Pons (tissue), 1 donor: ENCODE results near the gene CCNQ.

Experiments
- DNase-seq: peaks from one replicate; pipeline ENCODE4 v3.0.0-alpha.2; 2016; ENCODE audit warnings: low spot score

Gene CCNQ

GRCh38 chrX:153598541-153599191 lies at the start of gene CCNQ:
CCNQ (minus strand) TSS chrX:153599139; CDS start chrX:153599073, 66 bp downstream.
- DNase-seq = no peak

DNA sequence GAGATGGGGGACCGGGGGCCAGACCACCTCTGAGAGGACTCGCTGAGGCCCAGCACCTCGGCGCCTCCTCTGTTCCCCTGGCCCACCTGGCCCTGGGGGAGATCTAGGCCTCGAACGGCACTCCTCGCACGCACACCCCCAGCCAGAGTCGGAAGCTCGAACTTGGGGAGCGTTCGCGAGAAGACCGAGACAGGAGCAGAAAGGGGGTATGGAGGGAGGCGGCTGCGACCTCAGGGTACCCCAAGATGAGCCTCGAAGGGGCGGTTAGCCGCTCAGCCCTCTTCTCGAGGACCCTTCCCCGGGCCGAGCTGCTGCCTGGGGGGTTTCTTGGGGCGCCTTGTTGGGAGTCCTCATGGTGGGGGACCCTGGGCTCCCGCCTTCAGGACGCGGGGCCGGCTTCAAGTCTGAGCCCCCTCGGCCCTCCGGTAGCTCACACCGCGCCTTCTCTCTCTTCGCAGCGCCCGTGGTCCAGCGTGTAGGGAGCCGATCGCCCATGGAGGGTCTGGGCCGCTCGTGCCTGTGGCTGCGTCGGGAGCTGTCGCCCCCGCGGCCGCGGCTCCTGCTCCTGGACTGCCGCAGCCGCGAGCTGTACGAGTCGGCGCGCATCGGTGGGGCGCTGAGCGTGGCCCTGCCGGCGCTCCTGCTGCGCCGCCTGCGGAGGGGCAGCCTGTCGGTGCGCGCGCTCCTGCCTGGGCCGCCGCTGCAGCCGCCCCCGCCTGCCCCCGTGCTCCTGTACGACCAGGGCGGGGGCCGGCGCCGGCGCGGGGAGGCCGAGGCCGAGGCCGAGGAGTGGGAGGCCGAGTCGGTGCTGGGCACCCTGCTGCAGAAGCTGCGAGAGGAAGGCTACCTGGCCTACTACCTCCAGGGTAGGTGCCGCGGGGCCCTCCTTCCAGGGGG lies 48.8 kb upstream of the CCNQ start:
- DNase-seq = no peak

DNA sequence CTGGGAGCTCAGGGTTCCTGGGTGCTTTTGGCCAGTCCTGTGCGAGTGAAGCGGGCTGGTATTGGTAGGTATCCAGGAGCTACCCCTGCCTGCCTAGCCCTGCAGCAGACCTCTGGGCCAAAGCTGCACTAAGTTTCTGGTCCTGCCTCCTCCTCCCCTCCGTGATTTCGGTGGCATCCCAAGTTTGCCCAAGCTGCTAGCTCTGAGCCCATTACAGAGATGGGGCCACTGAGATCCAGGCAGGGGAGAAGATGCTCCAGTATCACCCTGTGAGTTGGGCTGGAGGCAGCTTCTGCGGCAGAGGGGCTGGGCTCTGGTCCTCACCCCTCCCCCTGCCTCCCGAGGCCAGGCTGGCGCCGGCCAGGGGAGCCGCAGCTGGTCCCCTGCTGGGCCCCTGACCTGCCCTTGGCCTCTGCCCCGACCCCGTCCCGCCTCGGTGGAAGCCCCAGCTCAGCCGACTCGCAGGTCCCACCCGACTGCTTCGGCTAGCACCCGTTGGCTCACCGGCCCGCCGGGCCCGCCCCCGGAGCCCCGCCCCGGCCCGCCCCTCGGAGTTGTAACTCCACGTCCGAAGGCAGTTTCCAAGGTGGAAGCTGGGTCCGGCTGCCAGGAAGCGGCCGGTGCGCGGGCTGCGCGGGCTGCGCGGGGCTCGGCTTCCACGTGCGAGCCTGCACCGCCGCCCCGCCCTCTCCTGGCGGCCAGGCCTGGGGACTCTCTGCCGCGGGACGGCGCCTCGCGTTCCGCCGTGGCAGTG lies 47.9 kb upstream of the CCNQ start, which contains the start of gene DUSP9:
DUSP9 (plus strand) TSS at position 584 of the 754 bp plus-strand sequence. CDS start 751 bp downstream, outside the sequence.
- no peak for DNase-seq

- no peak for DNase-seq
These were observed 47.1 kb upstream of the CCNQ start for GRCh38 chrX:153645921-153646488.

- DNase-seq = no peak
These were observed 46.2 kb upstream of the CCNQ start for GRCh38 chrX:153645151-153645550.

- no peak for DNase-seq
These were observed 45.6 kb upstream of the CCNQ start for GRCh38 chrX:153644356-153645125.

GRCh38 chrX:153643431-153644351 lies 44.8 kb upstream of the CCNQ start:
- no peak for DNase-seq

DNA sequence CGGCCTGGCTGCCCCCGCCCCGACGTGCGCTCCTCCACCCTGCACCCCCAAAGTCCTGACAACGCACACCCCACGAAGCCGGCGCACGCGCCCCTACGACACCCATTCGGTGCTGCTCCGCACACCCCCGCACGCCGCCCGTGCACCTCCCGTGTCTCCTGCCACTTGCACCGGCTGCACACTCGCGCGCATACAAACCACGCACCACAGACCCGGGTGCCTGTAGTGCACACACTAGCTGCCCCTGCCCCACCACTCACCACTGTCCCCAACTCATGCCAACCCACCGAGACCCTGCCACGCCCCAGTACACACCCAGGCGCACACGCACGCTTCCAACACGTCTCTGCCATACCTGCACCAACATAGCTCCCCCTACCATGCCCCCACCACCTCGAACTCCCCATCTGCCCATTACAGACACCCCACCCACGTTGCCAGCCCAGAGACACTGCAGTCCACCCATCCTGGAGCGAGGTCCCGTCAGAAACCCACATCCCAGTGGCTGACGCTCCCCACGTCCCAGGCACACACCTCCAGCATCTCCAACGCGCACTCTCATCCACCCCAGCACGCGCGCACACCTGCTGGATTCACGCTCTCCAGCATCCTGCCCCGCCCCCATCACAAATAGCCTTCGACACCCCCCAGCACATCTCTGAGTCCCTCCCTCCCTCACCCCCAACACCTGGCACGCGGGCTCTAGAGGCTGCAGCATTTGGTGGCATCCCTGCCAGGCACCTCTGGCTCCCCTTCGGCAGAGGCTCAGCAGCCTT lies 43.9 kb upstream of the CCNQ start:
- no peak for DNase-seq

DNA sequence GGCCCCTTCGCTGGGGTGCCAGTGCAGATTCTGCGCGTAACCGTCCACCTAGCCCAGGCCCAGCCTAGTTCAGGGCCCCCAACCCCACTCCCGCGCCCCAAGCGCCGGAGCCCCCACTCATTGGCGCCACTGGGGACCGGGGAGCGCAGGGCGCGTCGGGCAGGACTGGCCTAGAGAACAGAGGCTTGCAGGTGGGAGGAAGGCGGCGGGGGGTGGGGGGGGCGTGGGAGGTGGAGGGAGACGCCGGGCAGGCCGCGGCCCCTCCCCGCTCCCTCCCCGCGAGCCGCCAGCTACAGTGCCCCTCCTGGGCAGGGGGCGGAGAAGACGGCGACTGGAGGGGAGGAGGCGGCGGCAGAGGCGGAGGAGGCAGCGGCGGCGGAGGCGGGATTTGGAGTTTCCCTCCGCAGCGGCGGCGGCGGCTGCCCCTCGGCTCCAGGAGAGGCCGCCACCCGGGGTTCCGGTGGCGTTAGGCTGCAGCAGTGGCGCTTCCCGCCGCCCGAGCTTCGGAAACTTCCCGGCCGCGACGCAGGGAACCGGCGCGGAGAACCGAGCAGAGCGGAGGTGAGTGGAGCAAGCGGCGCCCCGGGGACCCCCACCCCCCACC lies 43.2 kb upstream of the CCNQ start:
- no peak for DNase-seq

DNA sequence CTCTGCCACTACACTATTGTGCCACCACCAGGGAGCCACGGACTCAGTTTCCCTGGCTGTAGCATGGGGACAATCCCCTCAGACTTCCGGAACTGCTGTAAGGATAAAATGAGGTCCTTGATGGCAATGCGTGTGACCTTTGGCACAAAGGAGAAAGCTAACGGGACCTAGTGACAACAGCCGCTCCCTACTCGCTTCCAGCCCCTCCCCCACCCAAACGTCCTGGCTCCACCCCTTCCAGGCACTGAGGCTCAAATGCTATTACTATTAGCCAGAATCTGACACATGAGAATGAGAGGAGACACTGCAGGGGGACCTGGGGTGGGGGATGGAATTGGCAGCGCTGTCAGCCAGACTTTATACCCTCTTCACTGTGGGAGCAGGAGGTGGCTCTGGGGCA lies 42.7 kb upstream of the CCNQ start:
- no peak for DNase-seq

DNA sequence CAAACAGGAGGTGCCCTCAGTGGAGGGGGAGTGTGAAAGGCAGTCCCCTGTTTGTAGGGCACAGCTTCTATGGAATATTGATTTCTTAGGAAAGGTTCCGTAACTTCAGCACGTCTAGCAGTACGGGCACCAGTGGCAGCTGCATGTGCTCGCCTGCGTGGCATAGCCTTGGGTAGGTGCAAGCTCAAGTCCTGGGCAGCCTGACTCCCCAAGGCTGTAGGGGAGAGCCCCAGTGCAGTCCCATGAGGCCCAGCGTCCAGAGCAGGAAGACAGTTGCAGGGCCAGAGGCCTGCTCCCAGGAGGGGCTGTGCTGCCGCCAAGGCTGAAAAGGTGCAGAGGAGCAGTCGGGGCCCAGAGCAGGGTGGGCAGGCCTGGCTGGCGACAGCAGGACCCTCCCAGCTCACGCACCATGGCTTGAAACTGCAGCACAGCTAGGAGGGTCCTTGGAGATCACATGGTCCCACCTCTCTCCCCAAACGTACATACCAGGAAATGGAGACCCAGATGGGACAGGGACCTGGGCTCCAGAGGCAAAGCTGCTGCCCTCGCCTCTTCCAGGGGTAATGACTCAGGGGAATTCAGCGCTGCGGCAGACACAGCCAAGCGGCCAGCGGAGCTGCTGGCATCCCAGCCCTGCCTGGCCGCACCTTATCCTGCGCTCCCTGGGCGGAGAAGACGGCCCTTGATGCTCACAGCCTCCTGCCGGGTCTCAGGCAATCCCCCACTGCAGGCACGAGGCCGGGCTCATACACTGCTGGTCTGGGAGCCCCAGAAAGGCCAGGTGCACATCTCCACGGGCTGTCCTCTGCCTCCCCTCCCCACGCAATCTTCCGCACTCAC lies 42.0 kb upstream of the CCNQ start:
- no peak for DNase-seq

GRCh38 chrX:153640045-153640686 lies 41.2 kb upstream of the CCNQ start:
- no peak for DNase-seq

GRCh38 chrX:153639177-153640044 lies 40.5 kb upstream of the CCNQ start:
- DNase-seq = no peak

DNA sequence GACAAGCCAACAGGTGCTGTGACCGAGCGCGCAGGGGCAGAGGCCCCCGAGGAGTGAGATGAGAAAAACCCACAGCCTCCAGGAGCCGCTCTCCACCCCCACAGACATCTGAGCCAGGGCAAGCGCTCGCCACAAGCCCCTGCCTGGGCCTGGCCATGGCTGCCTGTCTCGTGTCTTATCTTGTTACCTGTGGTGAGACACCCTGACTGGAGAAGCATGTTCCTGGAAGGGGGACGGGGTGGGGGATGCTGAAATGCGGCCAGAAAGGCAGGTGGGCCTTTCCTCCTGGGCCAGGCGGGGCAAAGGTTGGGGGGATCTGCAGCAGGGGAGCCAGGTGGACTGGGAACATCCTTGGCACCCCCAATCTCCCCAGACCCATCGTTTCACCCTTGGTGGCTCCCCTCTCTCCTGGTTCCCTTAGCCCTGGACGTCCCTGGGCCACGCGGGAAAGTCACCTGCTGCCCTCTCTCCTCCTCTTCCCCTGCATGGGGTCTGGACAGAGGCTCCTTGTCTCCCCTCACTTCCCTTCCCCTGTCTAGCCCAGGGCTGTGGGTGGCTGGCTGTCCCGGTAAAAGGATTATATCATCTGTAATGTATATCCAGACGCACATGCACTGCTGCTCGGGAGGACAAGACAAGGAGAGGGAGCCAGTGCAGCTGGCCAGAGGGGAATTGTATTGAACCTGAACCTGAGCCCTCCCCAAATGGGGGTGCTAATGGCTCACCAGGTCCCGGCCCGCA lies 39.7 kb upstream of the CCNQ start:
- no peak for DNase-seq

DNA sequence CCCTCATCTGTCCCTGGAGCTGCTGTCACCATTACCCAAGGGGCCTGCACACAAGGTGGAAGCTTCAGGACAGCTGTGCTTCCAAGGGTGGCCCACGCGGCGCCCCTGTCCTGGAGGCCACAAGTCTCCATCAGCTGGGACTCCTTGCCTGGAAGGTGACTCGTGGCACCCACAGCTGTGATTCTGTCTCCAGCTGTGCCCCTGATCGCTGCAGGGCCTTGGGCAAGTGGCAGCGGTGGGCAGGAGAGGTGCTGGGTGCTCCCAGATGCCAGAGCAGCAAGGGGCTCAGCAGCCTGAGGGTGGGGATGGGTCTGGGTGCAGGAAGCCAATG lies 39.1 kb upstream of the CCNQ start:
- no peak for DNase-seq
